Activated B cell treated with CpG ODN at 0.5 μM for 24 hours (primary cell): ENCODE results near the gene MTHFR. TPM values are rescaled to one million over a fixed set of nuclear protein-coding genes. Genes with fewer than 3 reads are reported as not detected.
A peak's percentile ranks its signal among the peaks of the same experiment; 100 is the strongest.
"Not testable (repeated sequence)": the region's sequence is repeated elsewhere in the genome, so short reads cannot be mapped to it uniquely, and the experiment has no call there.

ENCODE experiments used
- ATAC-seq: fragments of 200-7000 bp; cut with Tn5 transposase; one replicate; pipeline ENCODE4 v1.10.0; 2021; ENCODE audit warnings: low read depth, mild to moderate bottlenecking, moderate library complexity
- CTCF ChIA-PET: fragments of 350-600 bp; sonication (Branson Sonifier 250); formaldehyde crosslinking; loops from one replicate; lab custom pipeline; 2021; ENCODE audit warnings: antibody characterized with exemption; lab: Charles Lee
- POLR2A ChIA-PET: fragments of 350-600 bp; sonication (Branson Sonifier 250); formaldehyde crosslinking; loops from one replicate; lab custom pipeline; 2021; ENCODE audit warnings: antibody characterized with exemption; lab: Charles Lee
- DNase-seq: peaks from one replicate; pipeline ENCODE4 v3.0.0; 2022
- H3K27ac Mint-ChIP-seq: one replicate; pipeline ENCODE4 v1.8.0; 2020; ENCODE audit warnings: mixed read lengths
- H3K27me3 Mint-ChIP-seq: one replicate; pipeline ENCODE4 v1.8.0; 2021; ENCODE audit warnings: mixed read lengths
- H3K36me3 Mint-ChIP-seq: one replicate; pipeline ENCODE4 v1.8.0; 2021; ENCODE audit warnings: low read depth, mixed read lengths
- H3K4me1 Mint-ChIP-seq: one replicate; pipeline ENCODE4 v1.8.0; 2021; ENCODE audit warnings: mixed read lengths
- H3K4me3 Mint-ChIP-seq: one replicate; pipeline ENCODE4 v1.8.0; 2020; ENCODE audit warnings: mild to moderate bottlenecking, mixed read lengths
- H3K9me3 Mint-ChIP-seq: one replicate; pipeline ENCODE4 v1.8.0; 2020; ENCODE audit warnings: mixed read lengths
- intact Hi-C: fragments of 100-400 bp; cut with micrococcal nuclease; formaldehyde crosslinking; loops from one replicate; pipeline ENCODE4 v1.15.1; 2024
- total RNA-seq: library from RNA; stranded (reverse); gene quantifications from 2 replicates; pipeline ENCODE4 v1.2.3, GENCODE V29; 2022
- TF ChIP-seq, protein P1 (sequence below): fragments of 200-600 bp; IDR thresholded peaks from one replicate; pipeline ENCODE4 v1.8.0; 2022; ENCODE audit warnings: antibody characterized with exemption, mild to moderate bottlenecking

MTHFR gene
- total RNA-seq, 1 donor from 2014 or later: 56.9 TPM

GRCh38 chr1:11804666-11805421 lies 920 bp downstream of the MTHFR start:
- intact Hi-C loops: loop anchor here (2.0 to 10.0 kb wide), 6 partner anchors 20 to 1893 kb away; partner anchors contain the start of genes CTNNBIP1, DFFA, FBXO2 and FBXO44

DNA sequence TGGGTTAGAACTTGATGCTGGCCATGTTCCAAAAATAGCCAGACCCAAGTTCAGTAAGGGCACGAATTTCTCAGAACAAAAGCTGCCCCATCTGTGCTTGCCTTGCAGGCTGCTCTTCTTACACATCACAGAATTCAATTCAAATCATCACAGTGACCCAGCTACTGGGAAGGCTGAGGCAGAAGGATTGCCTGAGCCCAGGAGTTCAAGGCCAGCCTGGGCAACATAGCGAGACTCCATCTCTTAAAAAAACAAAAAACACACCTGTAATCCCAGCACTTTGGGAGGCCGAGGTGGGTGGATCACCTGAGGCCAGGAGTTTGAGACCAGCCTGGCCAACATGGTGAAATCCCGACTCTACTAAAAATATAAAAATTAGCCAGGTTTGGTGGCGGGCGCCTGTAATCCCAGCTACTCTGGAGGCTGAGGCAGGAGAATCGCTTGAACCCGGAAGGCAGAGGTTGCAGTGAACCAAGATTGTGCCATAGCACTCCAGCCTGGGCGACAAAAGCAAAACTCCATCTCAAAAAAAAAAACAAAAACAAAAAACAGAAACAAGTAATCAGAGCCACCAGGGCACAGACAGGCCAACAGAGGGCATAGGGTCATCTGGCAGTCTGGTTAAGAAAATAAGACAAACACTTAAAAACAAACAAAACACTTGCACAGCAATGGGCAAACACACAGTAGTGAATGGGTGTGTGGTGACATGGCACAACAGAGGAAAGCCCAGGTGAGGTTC lies 1.7 kb downstream of the MTHFR start:
- ChIA-PET CTCF (interaction anchor here (1.2 to 1.7 kb wide), 2 partner anchors 18 to 140 kb away, joined by 3 to 7 read pairs; partner anchors contain the start of gene FBXO6), POLR2A (interaction anchor here (0.5 to 6.8 kb wide), 12 partner anchors 10 to 521 kb away, joined by 3 to 163 read pairs (median 6); no protein-coding TSS in a partner anchor)
- Mint-ChIP-seq H3K36me3 (peaks cover 69% of the 10 kb centered on the region), H3K4me3 (peak overlapping the region; percentile 95), H3K4me1 (peaks cover 72% of the 10 kb centered on the region), H3K27ac (peak overlapping the region; percentile 97)
- DNase-seq, H3K9me3 Mint-ChIP-seq, ATAC-seq, H3K27me3 Mint-ChIP-seq: not testable (repeated sequence)
- intact Hi-C loops: loop anchor here (2.0 to 10.0 kb wide), 2 partner anchors 19 to 1329 kb away; partner anchors contain the start of genes DFFA and PEX14

More at GRCh38 chr1:11804666-11805421, 920 bp downstream of the MTHFR start:
- no peaks in the 10 kb centered on the region for H3K27me3 Mint-ChIP-seq
- H3K9me3 Mint-ChIP-seq: no peaks in the 10 kb centered on the region
- H3K4me1 Mint-ChIP-seq: peaks cover 76% of the 10 kb centered on the region
- POLR2A ChIA-PET: interaction anchor here (0.6 to 6.8 kb wide), 3 partner anchors 9 to 522 kb away, joined by 3 to 163 read pairs (median 3); no protein-coding TSS in a partner anchor
- peaks cover 70% of the 10 kb centered on the region for H3K36me3 Mint-ChIP-seq
- CTCF ChIA-PET: no interaction called here
- no peak for ATAC-seq
- DNase-seq: no peak
- H3K27ac Mint-ChIP-seq: peak overlapping the region; percentile 97
- peak overlapping the region; percentile 95 for H3K4me3 Mint-ChIP-seq
- TF ChIP-seq, protein P1, sequence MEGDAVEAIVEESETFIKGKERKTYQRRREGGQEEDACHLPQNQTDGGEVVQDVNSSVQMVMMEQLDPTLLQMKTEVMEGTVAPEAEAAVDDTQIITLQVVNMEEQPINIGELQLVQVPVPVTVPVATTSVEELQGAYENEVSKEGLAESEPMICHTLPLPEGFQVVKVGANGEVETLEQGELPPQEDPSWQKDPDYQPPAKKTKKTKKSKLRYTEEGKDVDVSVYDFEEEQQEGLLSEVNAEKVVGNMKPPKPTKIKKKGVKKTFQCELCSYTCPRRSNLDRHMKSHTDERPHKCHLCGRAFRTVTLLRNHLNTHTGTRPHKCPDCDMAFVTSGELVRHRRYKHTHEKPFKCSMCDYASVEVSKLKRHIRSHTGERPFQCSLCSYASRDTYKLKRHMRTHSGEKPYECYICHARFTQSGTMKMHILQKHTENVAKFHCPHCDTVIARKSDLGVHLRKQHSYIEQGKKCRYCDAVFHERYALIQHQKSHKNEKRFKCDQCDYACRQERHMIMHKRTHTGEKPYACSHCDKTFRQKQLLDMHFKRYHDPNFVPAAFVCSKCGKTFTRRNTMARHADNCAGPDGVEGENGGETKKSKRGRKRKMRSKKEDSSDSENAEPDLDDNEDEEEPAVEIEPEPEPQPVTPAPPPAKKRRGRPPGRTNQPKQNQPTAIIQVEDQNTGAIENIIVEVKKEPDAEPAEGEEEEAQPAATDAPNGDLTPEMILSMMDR: no peak

DNA sequence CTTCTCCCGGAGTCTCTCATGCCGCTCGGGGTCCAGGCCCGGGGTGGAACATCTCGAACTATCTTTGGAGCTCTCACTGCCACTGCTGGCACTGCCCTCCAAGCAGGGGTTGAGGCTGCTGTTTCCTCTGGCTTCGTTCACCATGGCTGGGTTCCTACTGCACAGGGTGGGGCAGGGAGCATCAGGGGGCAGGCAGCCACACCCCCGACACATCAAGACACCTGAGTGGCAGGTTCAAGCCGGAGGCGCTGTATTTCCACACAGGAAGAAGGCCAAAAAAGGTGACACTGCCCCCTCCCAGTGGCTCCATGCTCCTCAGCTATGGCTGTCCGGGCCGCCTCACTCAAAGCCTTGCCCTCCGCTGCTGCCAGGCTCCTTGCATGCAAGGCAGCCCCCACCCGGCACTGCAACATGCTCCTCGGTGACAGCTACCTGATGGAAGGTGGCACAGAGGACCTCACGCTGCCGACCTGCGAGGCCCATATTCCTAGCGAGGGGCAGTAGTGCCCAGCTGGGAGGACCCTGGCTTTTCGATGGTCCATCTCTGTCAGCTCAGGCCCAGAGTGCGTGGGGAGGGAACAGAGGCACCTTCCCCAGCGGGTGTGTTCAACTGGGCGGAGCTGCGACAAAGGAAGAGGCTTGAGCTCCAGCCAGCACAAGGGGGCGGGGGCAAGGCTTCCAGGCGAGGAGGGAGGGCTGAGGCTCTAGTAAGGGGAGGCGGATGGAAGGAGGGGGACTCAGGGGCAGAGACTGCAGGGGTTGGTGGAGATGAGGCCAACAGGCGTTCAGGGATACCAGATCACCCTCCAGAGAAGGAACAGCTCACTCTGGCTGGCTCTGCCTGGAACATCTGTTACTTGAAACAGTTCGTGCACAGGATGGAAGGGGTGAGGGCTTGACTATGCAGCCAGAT lies 2.5 kb downstream of the MTHFR start:
- POLR2A ChIA-PET: interaction anchor here (0.5 to 2.1 kb wide), 9 partner anchors 11 to 134 kb away, joined by 3 to 28 read pairs (median 6); no protein-coding TSS in a partner anchor
- H3K27ac Mint-ChIP-seq: peak overlapping the region; percentile 85
- no peaks in the 10 kb centered on the region for H3K9me3 Mint-ChIP-seq

DNA sequence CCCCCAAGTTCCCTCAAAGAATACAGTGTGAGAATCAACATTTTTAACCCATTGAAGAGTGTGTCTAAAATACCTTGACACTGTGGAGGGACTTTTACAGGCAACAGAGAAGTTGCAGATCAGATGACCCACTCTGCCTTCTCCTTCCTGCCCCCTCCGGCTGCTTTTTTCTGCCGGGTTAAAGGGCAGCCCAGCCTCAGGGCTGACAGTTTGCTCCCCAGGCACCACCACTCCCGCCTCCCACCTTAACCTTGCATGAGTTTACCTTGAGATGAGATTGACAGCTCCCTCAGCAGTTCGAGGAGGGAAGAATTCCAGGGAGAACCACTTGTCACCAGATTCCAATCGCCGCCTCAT lies 3.2 kb downstream of the MTHFR start:
- ChIA-PET POLR2A (interaction anchor here (1.2 to 2.1 kb wide), 5 partner anchors 12 to 107 kb away, joined by 4 to 28 read pairs (median 6); no protein-coding TSS in a partner anchor), CTCF (interaction anchor here (1.7 kb wide), 1 partner anchor 17 kb away, joined by 7 read pairs; no protein-coding TSS in a partner anchor)
- no peaks in the 10 kb centered on the region for H3K9me3 Mint-ChIP-seq
- intact Hi-C loops: loop anchor here (10.0 kb wide), 1 partner anchor 1328 kb away; the partner anchor contains the start of genes DFFA and PEX14
- peaks cover 59% of the 10 kb centered on the region for H3K4me1 Mint-ChIP-seq
- TF ChIP-seq, protein P1: no peak
- DNase-seq: no peak
- H3K27ac Mint-ChIP-seq: peak overlapping the region; percentile 85
- peaks cover 67% of the 10 kb centered on the region for H3K36me3 Mint-ChIP-seq
- ATAC-seq: no peak
- H3K27me3 Mint-ChIP-seq: no peaks in the 10 kb centered on the region
- peak overlapping the region; percentile 80 for H3K4me3 Mint-ChIP-seq

More for the DNA sequence above, 2.5 kb downstream of the MTHFR start:
- DNase-seq (peak; percentile 64), ATAC-seq (peak; percentile 33)
- TF ChIP-seq, protein P1: no peak
- intact Hi-C loops: loop anchor here (10.0 kb wide), 1 partner anchor 1328 kb away; the partner anchor contains the start of genes DFFA and PEX14
- peaks cover 68% of the 10 kb centered on the region for H3K36me3 Mint-ChIP-seq
- peaks cover 66% of the 10 kb centered on the region for H3K4me1 Mint-ChIP-seq
- CTCF ChIA-PET: interaction anchor here (1.2 to 1.7 kb wide), 2 partner anchors 18 to 140 kb away, joined by 3 to 7 read pairs; partner anchors contain the start of gene FBXO6
- peak overlapping the region; percentile 80 for H3K4me3 Mint-ChIP-seq
- no peaks in the 10 kb centered on the region for H3K27me3 Mint-ChIP-seq
